Activated T-helper 1 cell treated with anti-CD3 and anti-CD28 coated beads, Interleukin-12 subunit alpha, Interleukin-12 subunit beta, Interleukin-2, Interleukin-4 antibody, amounts not matched to agents 30 ng/mL and 10 ng/mL and 1 ng/mL, durations not matched to agents 14 hours and 24 hours and 36 hours (primary cell): Measurements from ENCODE around the gene ZBTB7A. TPM values are rescaled to one million over a fixed set of nuclear protein-coding genes. Genes with fewer than 3 reads are reported as not detected.

Experiments
- DNase-seq: peaks from one replicate; pipeline ENCODE4 v3.0.0; 2021; ENCODE audit warnings: low spot score
- H3K27ac Mint-ChIP-seq: one replicate; pipeline ENCODE4 v1.8.0; 2021; ENCODE audit warnings: mild to moderate bottlenecking, mixed read lengths
- H3K27me3 Mint-ChIP-seq: one replicate; pipeline ENCODE4 v1.8.0; 2022; ENCODE audit warnings: mild to moderate bottlenecking, moderate library complexity, mixed read lengths; ENCODE audit not compliant: insufficient read depth
- H3K36me3 Mint-ChIP-seq: one replicate; pipeline ENCODE4 v1.8.0; 2021; ENCODE audit warnings: low read depth, mixed read lengths
- H3K4me1 Mint-ChIP-seq: one replicate; pipeline ENCODE4 v1.8.0; 2021; ENCODE audit warnings: low read depth, mixed read lengths
- H3K4me3 Mint-ChIP-seq: one replicate; pipeline ENCODE4 v1.8.0; 2021; ENCODE audit warnings: mild to moderate bottlenecking, moderate library complexity, mixed read lengths
- H3K9me3 Mint-ChIP-seq: one replicate; pipeline ENCODE4 v1.8.0; 2021; ENCODE audit warnings: mixed read lengths
- intact Hi-C: fragments of 100-400 bp; cut with micrococcal nuclease; formaldehyde crosslinking; loops from one replicate; pipeline ENCODE4 v1.15.1; 2024
- total RNA-seq: library from RNA; stranded (reverse); gene quantifications from 2 replicates; pipeline ENCODE4 v1.2.3, GENCODE V29; 2022

Gene ZBTB7A
- total RNA-seq, 1 donor from 2014 or later, result 41.3 TPM

DNA sequence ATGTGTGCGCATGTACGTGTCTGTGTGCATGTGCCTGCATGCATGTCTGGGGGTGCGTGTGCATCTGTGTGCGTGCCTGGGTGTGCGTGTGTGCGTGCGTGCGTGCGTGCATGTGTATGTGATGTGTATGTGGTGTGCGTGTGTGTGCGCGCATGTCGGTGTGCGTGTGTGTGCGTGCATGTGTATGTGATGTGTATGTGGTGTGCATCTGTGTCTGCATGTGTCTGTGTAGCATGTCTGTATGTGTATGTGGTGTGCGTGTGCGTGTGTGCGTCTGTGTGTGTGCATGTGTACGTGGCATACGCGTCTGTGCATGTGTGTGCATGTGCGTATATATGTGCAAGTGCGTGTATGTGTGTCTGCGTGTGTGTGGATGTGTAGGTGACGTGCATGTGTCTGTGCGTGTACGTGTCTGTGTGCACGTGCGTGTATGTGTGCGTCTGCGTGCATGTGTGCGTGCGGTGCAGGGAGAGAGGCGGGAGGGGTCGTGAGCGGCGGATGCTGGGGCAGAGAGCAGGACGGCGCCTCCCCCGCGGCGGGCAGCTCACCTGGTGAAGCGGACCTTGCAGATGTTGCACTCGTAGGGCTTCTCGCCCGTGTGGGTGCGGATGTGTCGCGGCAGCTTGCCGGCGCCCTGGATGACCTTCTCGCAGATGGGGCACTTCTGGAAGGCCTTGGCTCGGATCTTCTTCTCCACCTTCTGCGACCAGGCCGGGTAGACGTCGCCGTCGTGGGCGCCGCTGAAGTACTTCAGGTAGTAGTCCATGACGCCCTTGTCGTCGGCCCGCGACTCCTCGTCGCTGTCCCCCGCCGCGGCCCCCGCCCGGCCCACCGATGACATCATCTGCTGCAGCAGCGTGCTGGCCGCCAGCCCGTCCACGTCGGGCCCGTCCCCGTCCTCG lies 13.0 kb downstream of the ZBTB7A start:
- H3K9me3 Mint-ChIP-seq, result no peaks in the 10 kb centered on the region
- no peak overlapping the region for H3K4me3 Mint-ChIP-seq
- peaks cover 35% of the 10 kb centered on the region for H3K36me3 Mint-ChIP-seq
- H3K4me1 Mint-ChIP-seq, result peaks cover 23% of the 10 kb centered on the region
- no peak for DNase-seq
- H3K27me3 Mint-ChIP-seq, result no peaks in the 10 kb centered on the region
- intact Hi-C loops, result no loop called here
- no peak overlapping the region for H3K27ac Mint-ChIP-seq

DNA sequence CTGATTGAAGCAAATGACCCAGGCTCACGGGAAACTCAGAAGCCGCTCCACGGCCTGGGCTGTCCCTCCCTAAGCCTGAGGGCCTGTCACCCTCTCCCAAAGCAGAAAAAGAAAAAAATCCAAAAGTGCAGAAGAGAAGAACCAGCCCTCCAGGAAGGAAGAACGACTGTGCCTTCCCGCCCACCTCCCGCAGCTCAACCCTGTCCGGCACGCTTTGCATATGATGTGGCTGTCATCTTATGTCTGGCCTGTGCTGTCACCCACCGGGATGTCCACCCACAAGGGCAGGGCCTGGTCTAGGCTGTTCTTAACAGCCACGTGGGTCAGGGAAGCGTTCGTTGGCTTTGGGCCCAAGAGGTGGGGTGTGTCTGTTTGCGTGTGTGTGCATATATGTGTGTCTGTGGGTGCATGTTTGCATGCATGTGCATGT lies 13.7 kb downstream of the ZBTB7A start:
- DNase-seq, result no peak
- Mint-ChIP-seq H3K27ac (no peak overlapping the region), H3K4me3 (no peak overlapping the region), H3K27me3 (no peaks in the 10 kb centered on the region), H3K4me1 (peaks cover 23% of the 10 kb centered on the region), H3K36me3 (peaks cover 35% of the 10 kb centered on the region), H3K9me3 (no peaks in the 10 kb centered on the region)
- intact Hi-C loops, result no loop called here

DNA sequence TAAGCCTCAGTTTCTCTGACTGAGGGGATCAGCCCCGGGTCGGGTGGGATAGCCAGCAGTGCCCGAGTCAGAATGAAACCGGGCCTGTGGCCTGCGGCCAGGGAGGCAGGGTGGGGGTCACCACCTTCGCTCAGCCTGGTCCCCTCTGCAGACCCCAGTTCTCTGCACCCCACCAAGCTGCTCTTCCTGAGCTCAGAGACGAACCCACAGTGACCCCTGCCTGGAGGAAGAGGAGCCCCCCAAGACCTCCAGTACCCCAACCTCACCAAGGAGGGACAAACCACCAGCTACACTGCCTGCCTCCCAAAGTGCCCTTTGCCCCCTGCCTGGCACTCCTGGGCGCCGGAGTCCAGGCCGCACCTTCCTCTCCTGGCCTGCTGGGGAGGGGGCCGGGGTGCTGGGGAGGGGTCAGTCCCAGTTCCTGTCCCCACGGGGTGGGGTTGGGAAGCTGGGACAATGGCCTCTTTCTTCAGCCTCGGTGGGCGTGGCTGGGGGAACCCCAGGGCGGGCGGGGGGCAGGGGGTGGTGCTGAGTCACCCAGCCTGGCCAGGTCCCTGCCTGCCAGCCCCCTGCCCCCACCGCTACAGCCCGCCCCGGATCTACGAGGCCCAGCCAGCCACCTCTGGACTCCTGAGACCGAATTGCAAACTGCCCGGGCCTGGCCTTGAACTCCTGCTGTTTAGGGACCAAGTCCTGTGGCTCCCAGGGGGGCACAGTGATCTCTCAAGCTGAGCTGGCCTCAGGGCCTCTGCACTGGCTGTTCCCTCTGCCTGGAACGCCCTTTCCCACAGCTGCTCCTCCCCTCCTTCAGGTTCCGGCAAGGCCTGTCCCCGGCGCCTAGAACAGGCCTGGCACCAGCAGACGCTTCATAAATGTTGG lies 14.3 kb downstream of the ZBTB7A start:
- intact Hi-C loops, result no loop called here
- H3K4me1 Mint-ChIP-seq, result peaks cover 23% of the 10 kb centered on the region
- H3K4me3 Mint-ChIP-seq, result no peak overlapping the region
- no peaks in the 10 kb centered on the region for H3K9me3 Mint-ChIP-seq
- no peak for DNase-seq
- H3K36me3 Mint-ChIP-seq, result peaks cover 31% of the 10 kb centered on the region
- H3K27me3 Mint-ChIP-seq, result no peaks in the 10 kb centered on the region
- no peak overlapping the region for H3K27ac Mint-ChIP-seq

DNA sequence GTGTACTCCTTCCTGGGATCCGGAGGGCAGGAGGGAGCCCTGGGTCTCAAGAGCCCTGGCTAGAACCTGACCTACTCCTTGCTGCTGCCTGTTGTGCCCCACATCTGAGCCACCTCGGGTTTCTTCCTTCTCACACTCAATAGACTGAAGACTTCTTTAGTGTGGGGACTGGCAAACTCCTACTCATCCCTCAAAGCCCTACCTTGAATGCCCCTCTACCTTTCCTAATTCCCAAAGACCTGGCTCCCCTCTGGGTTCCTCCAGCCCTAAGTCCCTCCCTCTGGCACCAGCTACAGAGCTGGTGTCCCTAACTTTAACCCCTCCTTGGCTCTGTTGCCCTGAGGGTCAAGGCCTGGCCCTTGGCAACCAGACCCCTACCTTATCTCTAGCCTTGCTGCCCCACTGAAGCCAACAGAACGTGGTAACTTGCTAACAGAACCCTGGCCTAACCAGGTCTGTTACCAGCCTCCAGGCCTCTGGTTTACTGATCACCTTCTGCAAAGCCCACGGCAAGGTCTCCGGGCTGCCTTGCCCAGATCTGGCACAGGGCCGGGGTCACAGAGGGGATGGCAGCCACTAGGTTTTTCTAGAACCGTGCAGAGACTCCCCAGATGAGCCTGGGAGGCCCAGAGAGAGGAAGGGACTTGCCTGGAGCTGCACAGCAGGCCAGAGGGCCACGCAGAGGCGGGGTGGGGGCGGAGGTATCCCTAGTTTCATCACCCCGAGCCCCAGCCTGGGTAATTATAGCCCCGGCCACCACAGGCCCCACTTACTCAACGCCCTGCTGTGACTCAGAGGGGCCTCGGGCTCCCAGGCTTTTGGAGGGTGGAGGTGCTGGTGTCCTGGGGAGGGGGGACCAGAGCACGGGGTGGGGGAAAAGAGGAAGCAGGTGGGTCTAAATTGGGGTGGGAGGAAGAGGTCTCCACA lies 15.3 kb downstream of the ZBTB7A start:
- H3K27ac Mint-ChIP-seq, result peak overlapping the region; percentile 41
- H3K4me1 Mint-ChIP-seq, result peaks cover 23% of the 10 kb centered on the region
- no peak for DNase-seq
- no peaks in the 10 kb centered on the region for H3K9me3 Mint-ChIP-seq
- H3K36me3 Mint-ChIP-seq, result peaks cover 32% of the 10 kb centered on the region
- H3K4me3 Mint-ChIP-seq, result no peak overlapping the region
- intact Hi-C loops, result no loop called here
- H3K27me3 Mint-ChIP-seq, result no peaks in the 10 kb centered on the region

DNA sequence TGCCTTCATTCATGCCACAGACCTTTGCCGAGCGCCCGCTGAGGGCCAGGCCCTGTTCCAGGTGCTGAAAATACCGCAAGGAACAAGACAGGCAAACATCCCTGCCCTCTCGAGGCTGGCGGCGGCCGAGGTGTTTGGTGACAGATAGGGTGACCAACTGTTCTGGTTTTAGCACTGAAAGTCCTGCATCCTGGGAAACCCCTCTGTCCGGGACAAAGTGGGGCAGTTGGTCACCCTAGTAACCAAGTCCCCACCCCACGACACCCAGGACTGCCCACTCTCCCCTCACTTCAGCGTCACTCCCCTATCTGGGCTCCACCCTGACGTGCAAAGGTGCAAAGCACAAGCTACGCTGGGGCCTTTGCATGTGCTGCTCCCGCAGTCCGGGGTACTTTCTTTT lies 17.3 kb downstream of the ZBTB7A start:
- no peak for DNase-seq
- Mint-ChIP-seq H3K36me3 (peaks cover 32% of the 10 kb centered on the region), H3K4me3 (no peak overlapping the region), H3K4me1 (peaks cover 23% of the 10 kb centered on the region), H3K9me3 (no peaks in the 10 kb centered on the region), H3K27ac (no peak overlapping the region), H3K27me3 (no peaks in the 10 kb centered on the region)
- intact Hi-C loops, result no loop called here

DNA sequence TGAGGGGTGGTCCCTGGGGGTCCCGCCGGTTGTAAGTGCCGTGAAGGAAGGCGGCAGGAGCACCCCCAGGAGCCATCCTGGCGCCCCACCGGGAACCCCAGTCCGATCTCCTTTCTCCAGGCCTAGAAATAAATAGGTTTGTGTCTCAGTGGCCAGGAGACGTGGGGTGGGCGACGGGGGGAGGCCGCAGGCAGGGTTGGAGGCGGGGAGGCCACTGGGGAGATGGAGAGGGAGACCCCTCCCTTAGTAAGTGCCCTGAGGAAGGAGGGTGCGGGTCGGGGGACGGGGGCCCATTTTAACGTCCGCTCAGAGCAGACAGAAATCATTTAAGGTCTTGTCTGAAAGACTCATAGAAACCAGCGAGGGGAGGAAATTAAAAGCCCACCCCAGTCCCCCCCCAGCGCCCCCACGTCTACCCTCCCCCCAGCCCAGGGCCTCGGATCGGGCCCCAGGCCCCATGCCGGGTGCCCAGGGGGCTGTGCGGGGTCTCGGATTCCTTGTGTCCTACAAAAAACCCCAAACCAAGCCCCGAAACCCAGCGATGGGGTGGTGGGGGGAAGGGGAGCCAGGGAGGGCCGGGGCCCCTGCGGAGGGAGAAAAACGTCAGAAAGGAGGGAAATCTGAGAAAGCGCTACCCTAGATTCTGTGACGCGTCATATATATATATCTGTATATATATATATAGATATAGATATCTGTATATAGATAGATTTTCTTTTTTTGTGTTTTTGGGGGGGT lies 19.6 kb downstream of the ZBTB7A start:
- intact Hi-C loops, result no loop called here
- H3K4me3 Mint-ChIP-seq, result no peak overlapping the region
- H3K4me1 Mint-ChIP-seq, result peaks cover 10% of the 10 kb centered on the region
- no peaks in the 10 kb centered on the region for H3K27me3 Mint-ChIP-seq
- no peaks in the 10 kb centered on the region for H3K9me3 Mint-ChIP-seq
- H3K36me3 Mint-ChIP-seq, result peaks cover 23% of the 10 kb centered on the region
- no peak for DNase-seq
- no peak overlapping the region for H3K27ac Mint-ChIP-seq

DNA sequence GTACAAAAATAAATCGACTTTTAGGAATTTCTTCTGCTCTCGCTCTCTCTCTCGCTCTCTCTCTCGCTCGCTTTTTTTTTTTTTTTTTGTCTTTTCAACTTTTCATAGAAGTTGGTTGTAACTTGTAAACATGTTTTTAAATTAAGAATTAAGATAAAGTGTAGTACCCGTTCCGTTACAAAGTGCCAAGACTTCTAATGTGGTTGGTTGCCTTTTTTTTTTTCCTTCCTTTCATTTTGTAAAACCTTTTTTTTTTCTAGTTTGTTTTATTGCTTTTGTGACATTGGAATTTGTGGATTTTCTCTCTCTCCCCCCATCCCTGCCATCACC lies 20.4 kb downstream of the ZBTB7A start:
- intact Hi-C loops, result no loop called here
- Mint-ChIP-seq H3K27me3 (no peaks in the 10 kb centered on the region), H3K4me1 (peaks cover 8% of the 10 kb centered on the region), H3K36me3 (peaks cover 20% of the 10 kb centered on the region), H3K4me3 (no peak overlapping the region), H3K9me3 (no peaks in the 10 kb centered on the region), H3K27ac (no peak overlapping the region)
- DNase-seq, result no peak

DNA sequence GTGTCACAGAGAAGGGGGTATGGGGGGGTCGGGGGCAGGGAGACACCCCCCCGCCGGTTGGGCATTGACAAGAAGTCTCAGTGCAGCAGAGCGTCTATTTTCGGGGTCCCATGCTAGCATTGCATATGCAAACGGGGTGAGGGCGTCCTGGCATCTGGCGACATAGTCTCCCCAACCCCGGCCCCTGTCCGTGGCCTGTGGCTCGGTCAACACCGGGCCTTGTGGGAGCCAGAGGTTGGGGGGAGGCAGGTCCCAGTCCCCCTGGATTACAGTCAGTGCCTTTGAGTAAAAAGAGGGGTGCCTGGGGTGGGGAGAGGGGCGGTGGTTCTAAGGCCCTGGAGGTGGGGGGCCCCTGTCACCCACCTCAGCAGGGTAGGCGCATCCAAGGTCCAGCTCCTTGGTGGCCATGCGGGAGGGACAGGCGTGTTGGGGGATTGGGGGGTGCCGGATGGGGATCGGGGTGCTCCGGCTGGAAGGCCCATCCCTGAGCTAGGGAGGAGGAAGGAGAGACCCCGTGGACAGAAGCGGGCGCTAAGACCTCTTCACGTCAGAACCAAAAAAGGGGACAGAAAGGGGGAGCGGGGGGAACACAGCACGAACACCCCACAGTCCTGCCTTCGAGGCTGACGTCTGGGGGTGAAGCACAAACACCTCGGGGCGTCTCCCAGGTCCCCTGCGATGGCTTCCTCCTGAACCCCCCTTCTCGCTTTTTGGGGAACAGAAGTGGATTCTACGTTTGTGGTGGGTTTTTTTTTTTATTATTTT lies 20.9 kb downstream of the ZBTB7A start:
- no peak for DNase-seq
- no peaks in the 10 kb centered on the region for H3K9me3 Mint-ChIP-seq
- H3K36me3 Mint-ChIP-seq, result peaks cover 16% of the 10 kb centered on the region
- no peak overlapping the region for H3K4me3 Mint-ChIP-seq
- H3K4me1 Mint-ChIP-seq, result peaks cover 4% of the 10 kb centered on the region
- no peaks in the 10 kb centered on the region for H3K27me3 Mint-ChIP-seq
- no peak overlapping the region for H3K27ac Mint-ChIP-seq
- intact Hi-C loops, result no loop called here

DNA sequence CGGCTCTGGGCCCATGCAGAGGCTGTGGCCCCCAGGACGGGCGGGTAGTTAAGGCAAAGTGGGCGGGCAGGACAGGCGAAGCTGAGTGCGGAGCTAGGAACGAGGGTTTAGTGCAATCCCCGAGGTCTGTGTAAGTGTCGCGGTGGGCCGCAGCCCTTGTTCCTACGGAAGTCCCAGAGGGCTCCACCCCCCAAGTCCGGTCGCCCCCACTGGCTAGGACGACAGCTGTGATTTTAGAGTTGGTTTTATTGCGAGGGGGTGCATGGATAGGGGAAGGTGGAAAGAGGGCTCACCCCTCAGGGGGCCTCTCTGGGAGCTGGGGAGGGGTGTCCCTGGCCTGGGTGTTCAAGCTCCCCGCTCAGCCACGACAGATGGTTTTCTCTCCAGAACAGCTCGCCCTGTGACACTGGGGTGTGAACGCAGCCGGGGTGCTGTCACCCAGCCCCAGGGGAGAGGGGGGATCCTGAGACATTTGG lies 21.7 kb downstream of the ZBTB7A start:
- H3K4me3 Mint-ChIP-seq, result no peak overlapping the region
- no peak overlapping the region for H3K27ac Mint-ChIP-seq
- H3K9me3 Mint-ChIP-seq, result no peaks in the 10 kb centered on the region
- intact Hi-C loops, result no loop called here
- no peak for DNase-seq
- H3K4me1 Mint-ChIP-seq, result no peaks in the 10 kb centered on the region
- H3K36me3 Mint-ChIP-seq, result peaks cover 11% of the 10 kb centered on the region
- H3K27me3 Mint-ChIP-seq, result no peaks in the 10 kb centered on the region

DNA sequence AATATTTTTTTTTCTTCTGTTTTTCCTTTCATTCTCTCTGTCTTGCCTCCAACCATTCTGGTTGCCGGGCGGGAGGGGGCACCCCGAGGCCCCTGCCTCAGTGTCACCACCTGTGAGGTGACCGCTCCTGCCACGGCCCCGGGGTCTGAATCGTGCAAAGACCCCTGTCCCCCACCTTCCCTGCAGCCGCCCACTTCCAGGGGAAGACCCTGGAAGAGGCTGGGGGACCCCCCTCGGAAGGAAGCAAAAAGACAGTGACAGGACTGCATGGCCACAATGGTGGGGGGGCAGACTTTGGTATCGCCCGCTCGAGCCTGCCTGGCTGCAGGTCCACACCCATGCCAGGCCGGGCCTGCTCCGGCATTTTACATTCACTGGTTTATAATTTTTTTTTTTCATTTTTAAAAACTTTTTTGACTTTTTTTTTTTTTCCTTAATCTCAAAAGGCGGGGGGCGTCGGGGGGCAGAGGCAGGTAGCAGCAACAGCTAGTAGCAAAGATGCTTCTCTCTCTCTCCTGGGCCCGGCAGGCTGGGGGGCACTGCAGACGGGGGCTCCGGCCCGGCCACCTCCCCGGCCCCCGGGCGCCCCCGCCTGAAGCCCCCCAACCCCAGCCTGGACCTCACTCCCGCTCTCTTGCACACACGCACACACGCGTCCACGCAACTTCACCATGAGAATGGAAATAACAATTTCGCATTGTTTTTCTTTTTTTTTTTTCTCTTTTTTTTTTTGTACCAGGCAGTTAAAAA lies 22.6 kb downstream of the ZBTB7A start:
- intact Hi-C loops, result no loop called here
- H3K9me3 Mint-ChIP-seq, result no peaks in the 10 kb centered on the region
- no peak overlapping the region for H3K4me3 Mint-ChIP-seq
- peaks cover 8% of the 10 kb centered on the region for H3K36me3 Mint-ChIP-seq
- no peaks in the 10 kb centered on the region for H3K27me3 Mint-ChIP-seq
- H3K4me1 Mint-ChIP-seq, result no peaks in the 10 kb centered on the region
- no peak overlapping the region for H3K27ac Mint-ChIP-seq
- no peak for DNase-seq

DNA sequence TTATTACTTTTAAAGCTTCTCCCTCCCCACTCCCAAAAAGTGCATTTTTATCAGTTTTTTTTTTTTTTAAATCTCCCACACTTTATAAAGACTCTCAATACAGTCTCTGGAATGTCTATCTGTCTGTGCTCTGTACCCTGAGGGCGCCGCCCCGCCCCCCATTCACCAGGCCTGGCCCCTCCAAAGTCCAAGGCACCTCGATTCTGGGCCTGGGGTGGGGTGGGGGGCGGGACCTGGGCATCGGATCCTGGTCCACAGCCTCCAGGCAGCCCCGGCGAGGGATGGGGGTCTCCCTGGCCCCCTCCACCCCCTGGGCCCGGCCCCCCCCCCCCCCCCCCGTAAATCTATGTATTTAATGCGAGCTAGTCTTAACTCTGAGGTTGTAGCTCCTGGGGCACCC lies 23.3 kb downstream of the ZBTB7A start:
- no peak for DNase-seq
- H3K27ac Mint-ChIP-seq, result no peak overlapping the region
- no peak overlapping the region for H3K4me3 Mint-ChIP-seq

More for the DNA sequence above, 23.3 kb downstream of the ZBTB7A start:
- intact Hi-C loops, result no loop called here
- H3K9me3 Mint-ChIP-seq, result no peaks in the 10 kb centered on the region
- peaks cover 8% of the 10 kb centered on the region for H3K36me3 Mint-ChIP-seq
- no peaks in the 10 kb centered on the region for H3K4me1 Mint-ChIP-seq
- H3K27me3 Mint-ChIP-seq, result no peaks in the 10 kb centered on the region
